ENCODE results near the gene CEPT1.

CEPT1 gene

DNA sequence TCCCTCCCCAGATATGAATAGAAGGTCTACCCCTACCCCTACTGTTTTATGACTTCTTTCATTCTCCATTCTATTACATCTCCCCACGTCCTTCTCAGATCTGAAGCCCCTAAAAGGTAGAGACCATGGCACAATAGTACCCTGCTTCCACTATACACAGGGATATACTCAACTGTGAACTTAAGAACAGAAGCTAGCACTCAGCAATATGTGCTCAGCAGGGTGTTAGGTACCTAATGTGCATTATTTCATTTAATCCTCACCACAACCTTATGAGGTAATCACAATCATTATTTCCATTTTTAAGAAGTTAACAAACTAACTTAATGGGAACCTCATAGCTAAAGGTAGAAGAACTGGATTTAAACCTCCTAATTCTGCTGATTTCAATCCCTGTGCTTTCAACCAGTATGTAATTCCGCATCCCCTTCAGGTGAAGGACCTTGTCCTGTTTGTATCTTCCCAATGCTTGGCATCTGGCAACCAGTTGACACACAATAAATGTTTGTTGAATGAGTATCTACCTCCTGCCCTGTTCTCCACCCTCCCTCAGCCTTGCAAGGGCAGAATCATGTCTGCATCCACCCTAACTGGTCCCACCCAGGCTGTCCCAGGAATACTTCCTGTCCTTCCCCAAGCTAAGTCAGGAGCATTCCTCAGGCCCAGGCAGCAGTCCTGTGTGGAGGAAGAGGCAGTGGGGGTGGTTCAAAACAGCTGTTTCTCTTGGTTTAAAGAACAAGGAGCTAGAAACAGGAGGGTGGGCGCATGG is 53.9 kb downstream of the CEPT1 start:
- Histone ChIP-seq H3K4me3 (ENCODE audit: insufficient read length, low read depth) (no peak overlapping the region), H3K9me3 (ENCODE audit: insufficient read depth, low read length) (no peaks in the 10 kb centered on the region), H3K36me3 (ENCODE audit: insufficient read depth, insufficient read length, low read length) (no peaks in the 10 kb centered on the region), H3K4me1 (ENCODE audit: insufficient read depth, insufficient read length) (peaks cover 2% of the 10 kb centered on the region), H3K9ac (ENCODE audit: insufficient read length, low read depth) (no peak overlapping the region), H3K27me3 (ENCODE audit: insufficient read depth, insufficient read length) (no peaks in the 10 kb centered on the region)
- no peak for DNase-seq (ENCODE audit: low read depth, low spot score)
- TF ChIP-seq SUZ12 (IDR thresholded peaks at IDR 0.05; ENCODE audit: extremely low read depth, insufficient read depth, insufficient read length) (no peak), ZNF274 (IDR thresholded peaks at IDR 0.05; ENCODE audit: low read depth, low read length) (no peak), YY1 (IDR thresholded peaks at IDR 0.05; ENCODE audit: insufficient read depth, insufficient read length) (no peak)

DNA sequence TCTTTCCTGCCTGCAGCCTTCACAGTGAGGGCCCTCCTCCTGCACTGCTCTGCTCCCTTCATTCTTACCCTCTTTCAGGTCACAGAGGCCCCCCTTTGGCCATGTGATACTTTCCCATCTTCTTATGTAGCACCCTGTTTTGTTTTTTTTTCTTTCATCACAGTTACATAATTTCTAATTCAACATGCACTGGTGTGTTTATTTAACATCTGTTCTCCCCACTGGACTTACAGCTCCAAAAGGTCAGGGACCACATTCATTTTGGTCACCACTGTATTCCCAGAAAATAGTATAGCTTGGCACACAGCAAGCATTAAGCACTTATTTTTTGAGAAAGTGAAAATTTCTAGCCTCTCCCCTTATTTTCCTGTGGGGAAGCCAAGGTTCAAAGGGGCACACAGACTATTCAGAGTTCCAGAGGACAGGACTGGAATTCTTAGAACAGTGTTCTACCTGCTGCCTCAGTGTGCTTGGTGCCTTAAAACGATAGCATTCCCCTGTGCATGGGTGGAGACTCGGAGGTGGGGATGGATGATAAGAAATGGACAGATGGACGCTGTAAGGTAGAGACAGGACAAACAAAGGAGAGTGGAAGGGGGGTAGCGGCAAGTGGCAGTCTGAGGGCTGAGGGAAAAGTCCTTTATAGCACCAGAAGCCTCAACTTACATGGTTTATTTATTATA is 55.1 kb downstream of the CEPT1 start:
- no peaks in the 10 kb centered on the region for H3K36me3 ChIP-seq (ENCODE audit: insufficient read depth, insufficient read length, low read length)
- H3K9ac ChIP-seq (ENCODE audit: insufficient read length, low read depth): no peak overlapping the region
- no peak overlapping the region for H3K4me3 ChIP-seq (ENCODE audit: insufficient read length, low read depth)
- TF ChIP-seq SUZ12 (IDR thresholded peaks at IDR 0.05; ENCODE audit: extremely low read depth, insufficient read depth, insufficient read length) (no peak), YY1 (IDR thresholded peaks at IDR 0.05; ENCODE audit: insufficient read depth, insufficient read length) (no peak), ZNF274 (IDR thresholded peaks at IDR 0.05; ENCODE audit: low read depth, low read length) (no peak)
- no peaks in the 10 kb centered on the region for H3K9me3 ChIP-seq (ENCODE audit: insufficient read depth, low read length)
- peaks cover 2% of the 10 kb centered on the region for H3K4me1 ChIP-seq (ENCODE audit: insufficient read depth, insufficient read length)
- DNase-seq (ENCODE audit: low read depth, low spot score): no peak
- no peaks in the 10 kb centered on the region for H3K27me3 ChIP-seq (ENCODE audit: insufficient read depth, insufficient read length)

DNA sequence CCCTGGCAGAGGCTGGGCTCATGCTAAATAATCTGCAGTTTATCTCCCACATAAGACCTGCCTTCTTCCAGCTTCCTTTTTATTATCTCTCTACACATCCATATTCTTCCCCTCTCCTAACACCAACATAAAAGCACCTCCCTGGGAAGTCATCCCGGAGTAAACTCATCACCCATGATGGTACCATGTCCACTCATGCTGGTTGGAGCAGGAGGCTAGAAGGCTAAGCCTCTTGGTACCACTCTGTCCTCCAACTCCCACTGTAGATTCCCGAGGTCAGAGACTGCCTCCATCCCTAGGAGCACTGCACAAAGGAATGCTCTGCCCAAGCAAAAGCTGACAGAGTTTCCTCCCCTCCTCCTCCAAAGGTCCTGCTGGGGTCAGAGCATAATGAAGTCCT is 56.2 kb downstream of the CEPT1 start:
- no peaks in the 10 kb centered on the region for H3K36me3 ChIP-seq (ENCODE audit: insufficient read depth, insufficient read length, low read length)

DNA sequence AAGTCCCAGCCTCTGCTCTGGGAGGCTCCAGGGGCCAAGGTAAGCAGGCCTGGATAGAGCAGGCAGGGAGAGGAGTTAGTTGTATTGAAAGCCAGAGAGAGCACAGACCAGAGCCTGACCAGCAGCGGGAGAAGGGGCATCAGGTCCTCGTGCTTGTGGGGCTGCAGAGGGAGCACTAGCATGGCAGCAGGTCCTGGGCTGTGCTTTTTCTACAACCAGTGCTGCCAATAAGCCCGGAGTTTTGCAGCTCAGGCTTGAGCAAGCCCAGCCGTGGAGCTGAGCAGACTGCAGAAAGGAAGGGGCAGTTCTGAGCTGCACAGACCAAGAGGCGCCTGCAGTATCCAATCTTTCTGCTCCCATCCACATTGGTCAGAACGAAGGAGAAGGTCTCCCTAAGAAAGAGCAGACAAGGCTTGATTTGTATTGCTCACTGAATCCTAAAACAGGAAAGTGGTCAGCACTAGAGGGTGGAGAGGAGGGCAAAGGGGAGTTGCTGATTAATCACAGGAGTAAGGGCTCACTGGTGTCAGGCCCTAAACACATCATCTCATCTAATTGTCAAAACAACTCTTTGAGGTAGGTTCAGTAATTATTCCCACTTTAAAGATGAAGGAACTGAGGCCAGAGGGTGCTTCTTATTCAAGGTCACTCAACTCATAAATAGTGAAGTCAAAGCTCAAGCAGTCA is 57.7 kb downstream of the CEPT1 start:
- DNase-seq (ENCODE audit: low read depth, low spot score): no peak
- TF ChIP-seq YY1 (IDR thresholded peaks at IDR 0.05; ENCODE audit: insufficient read depth, insufficient read length) (no peak), SUZ12 (IDR thresholded peaks at IDR 0.05; ENCODE audit: extremely low read depth, insufficient read depth, insufficient read length) (no peak), ZNF274 (IDR thresholded peaks at IDR 0.05; ENCODE audit: low read depth, low read length) (no peak)
- H3K36me3 ChIP-seq (ENCODE audit: insufficient read depth, insufficient read length, low read length): no peaks in the 10 kb centered on the region
- no peaks in the 10 kb centered on the region for H3K9me3 ChIP-seq (ENCODE audit: insufficient read depth, low read length)
- H3K4me1 ChIP-seq (ENCODE audit: insufficient read depth, insufficient read length): peaks cover 1% of the 10 kb centered on the region
- no peak overlapping the region for H3K4me3 ChIP-seq (ENCODE audit: insufficient read length, low read depth)
- no peaks in the 10 kb centered on the region for H3K27me3 ChIP-seq (ENCODE audit: insufficient read depth, insufficient read length)
- H3K9ac ChIP-seq (ENCODE audit: insufficient read length, low read depth): no peak overlapping the region

More for the DNA sequence above, 56.2 kb downstream of the CEPT1 start:
- no peaks in the 10 kb centered on the region for H3K27me3 ChIP-seq (ENCODE audit: insufficient read depth, insufficient read length)
- no peak overlapping the region for H3K9ac ChIP-seq (ENCODE audit: insufficient read length, low read depth)
- peaks cover 2% of the 10 kb centered on the region for H3K4me1 ChIP-seq (ENCODE audit: insufficient read depth, insufficient read length)
- no peak for TF ChIP-seq ZNF274 (IDR thresholded peaks at IDR 0.05; ENCODE audit: low read depth, low read length)
- TF ChIP-seq SUZ12 (IDR thresholded peaks at IDR 0.05; ENCODE audit: extremely low read depth, insufficient read depth, insufficient read length): no peak
- no peak for TF ChIP-seq YY1 (IDR thresholded peaks at IDR 0.05; ENCODE audit: insufficient read depth, insufficient read length)
- no peak for DNase-seq (ENCODE audit: low read depth, low spot score)
- H3K4me3 ChIP-seq (ENCODE audit: insufficient read length, low read depth): no peak overlapping the region
- H3K9me3 ChIP-seq (ENCODE audit: insufficient read depth, low read length): no peaks in the 10 kb centered on the region

DNA sequence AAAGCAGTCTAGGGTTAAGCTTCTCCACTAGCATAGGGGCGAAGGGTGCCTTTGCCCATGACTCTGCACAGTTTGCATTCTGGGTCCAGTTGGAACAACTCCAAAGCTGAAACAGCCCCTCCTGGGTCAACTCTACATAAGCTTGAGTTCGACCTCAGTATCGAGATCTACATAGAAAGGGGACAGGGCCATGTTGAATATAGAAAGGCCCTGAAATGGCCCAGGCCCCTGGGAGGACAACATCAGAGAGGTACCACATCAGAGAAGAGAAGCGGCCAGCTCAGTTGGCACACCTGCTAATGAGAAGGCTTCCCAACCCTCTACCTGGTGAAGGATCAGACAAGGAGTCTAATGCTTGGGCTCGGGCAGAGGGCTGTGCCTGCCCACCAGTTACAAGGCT is 58.8 kb downstream of the CEPT1 start:
- Histone ChIP-seq H3K27me3 (ENCODE audit: insufficient read depth, insufficient read length) (no peaks in the 10 kb centered on the region), H3K4me3 (ENCODE audit: insufficient read length, low read depth) (no peak overlapping the region), H3K36me3 (ENCODE audit: insufficient read depth, insufficient read length, low read length) (no peaks in the 10 kb centered on the region), H3K9ac (ENCODE audit: insufficient read length, low read depth) (no peak overlapping the region), H3K9me3 (ENCODE audit: insufficient read depth, low read length) (no peaks in the 10 kb centered on the region), H3K4me1 (ENCODE audit: insufficient read depth, insufficient read length) (no peaks in the 10 kb centered on the region)
- TF ChIP-seq ZNF274 (IDR thresholded peaks at IDR 0.05; ENCODE audit: low read depth, low read length): no peak
- no peak for TF ChIP-seq SUZ12 (IDR thresholded peaks at IDR 0.05; ENCODE audit: extremely low read depth, insufficient read depth, insufficient read length)
- TF ChIP-seq YY1 (IDR thresholded peaks at IDR 0.05; ENCODE audit: insufficient read depth, insufficient read length): no peak
- DNase-seq (ENCODE audit: low read depth, low spot score): no peak

DNA sequence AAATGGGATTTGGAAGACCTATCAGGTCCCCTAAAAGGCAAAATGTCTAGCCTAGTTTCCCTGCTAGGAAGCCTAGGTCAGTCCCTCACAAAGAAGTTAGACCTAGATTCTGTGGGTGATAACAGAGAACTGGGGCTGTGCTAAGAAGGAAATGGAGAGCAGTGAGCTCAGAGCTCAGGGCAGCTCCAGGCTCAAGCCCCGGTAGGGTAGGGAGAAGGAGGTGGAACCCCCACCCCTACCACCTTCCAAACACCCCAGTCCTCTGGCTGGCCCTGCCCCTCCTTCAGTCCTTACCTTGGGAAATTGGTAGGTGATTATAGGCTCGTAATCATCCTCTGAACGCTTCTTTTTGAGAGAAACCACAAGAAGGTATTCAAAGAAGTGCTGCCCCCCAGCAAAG is 59.3 kb downstream of the CEPT1 start:
- no peak overlapping the region for H3K4me3 ChIP-seq (ENCODE audit: insufficient read length, low read depth)
- no peak for TF ChIP-seq SUZ12 (IDR thresholded peaks at IDR 0.05; ENCODE audit: extremely low read depth, insufficient read depth, insufficient read length)
- no peak for TF ChIP-seq YY1 (IDR thresholded peaks at IDR 0.05; ENCODE audit: insufficient read depth, insufficient read length)
- TF ChIP-seq ZNF274 (IDR thresholded peaks at IDR 0.05; ENCODE audit: low read depth, low read length): no peak
- H3K27me3 ChIP-seq (ENCODE audit: insufficient read depth, insufficient read length): no peaks in the 10 kb centered on the region
- no peak for DNase-seq (ENCODE audit: low read depth, low spot score)
- H3K9ac ChIP-seq (ENCODE audit: insufficient read length, low read depth): no peak overlapping the region
- no peaks in the 10 kb centered on the region for H3K36me3 ChIP-seq (ENCODE audit: insufficient read depth, insufficient read length, low read length)
- H3K4me1 ChIP-seq (ENCODE audit: insufficient read depth, insufficient read length): no peaks in the 10 kb centered on the region
- H3K9me3 ChIP-seq (ENCODE audit: insufficient read depth, low read length): no peaks in the 10 kb centered on the region

All from NT2/D1 (cell line).